ENCODE results near the gene ETNK1. TPM values are rescaled to one million over a fixed set of nuclear protein-coding genes. Genes with fewer than 3 reads are reported as not detected.
A peak's percentile ranks its signal among the peaks of the same experiment; 100 is the strongest.

The ETNK1 gene
- total and polyA plus RNA-seq, 2 donors (not counting 1 experiment from before 2014, with no cell fraction given): 19.0 to 56.1 TPM

GRCh38 chr12:22684140-22685118 lies 59.5 kb downstream of the ETNK1 start:
- H3K79me2 ChIP-seq (ENCODE audit: control insufficient read depth, insufficient read depth, low read length): no peaks in the 10 kb centered on the region
- no peak overlapping the region for H3K4me2 ChIP-seq (ENCODE audit: extremely low read depth, insufficient read depth, low read length)
- H3K27ac ChIP-seq (ENCODE audit: insufficient read depth, low read length): no peak overlapping the region
- no peaks in the 10 kb centered on the region for H3K4me1 ChIP-seq (ENCODE audit: control insufficient read depth, extremely low read depth, insufficient read depth, low read length)
- H3K9ac ChIP-seq (ENCODE audit: insufficient read depth, low read length): no peak overlapping the region
- H3K4me3 ChIP-seq (replicated peaks in 1 of 4; ENCODE audit: control extremely low read depth in 1 of 4, insufficient read depth in 1 of 4, low read depth in 3 of 4, low read length in 4 of 4): no peak overlapping the region
- no peaks in the 10 kb centered on the region for H3K9me3 ChIP-seq (ENCODE audit: control insufficient read depth, insufficient read depth, low read depth, low read length)
- no peaks in the 10 kb centered on the region for H3K36me3 ChIP-seq (ENCODE audit: control insufficient read depth, insufficient read depth, low read length)
- H4K20me1 ChIP-seq (ENCODE audit: control insufficient read depth, extremely low read depth, insufficient read depth, low read length): no peaks in the 10 kb centered on the region
- no peaks in the 10 kb centered on the region for H3K27me3 ChIP-seq (ENCODE audit: control insufficient read depth, insufficient read depth, low read length)
- TF ChIP-seq CTCF (conservative IDR thresholded peaks at IDR 0.05 in 1 of 2, IDR thresholded peaks at IDR 0.05 in 1 of 2; ENCODE audit: low read depth in 1 of 2, low read length in 2 of 2): peak; percentile 30 to 58
- TF ChIP-seq EZH2 (IDR thresholded peaks at IDR 0.05; ENCODE audit: low read length, missing control alignments): no peak
- DNase-seq (ENCODE audit: low read depth in 2 of 2): peak; percentile 41 to 70
- no peak overlapping the region for H2AFZ ChIP-seq (ENCODE audit: low read length)

GRCh38 chr12:22686193-22686592 lies 61.2 kb downstream of the ETNK1 start:
- Histone ChIP-seq H3K36me3 (ENCODE audit: control insufficient read depth, insufficient read depth, low read length) (no peaks in the 10 kb centered on the region), H3K9ac (ENCODE audit: insufficient read depth, low read length) (no peak overlapping the region), H3K4me2 (ENCODE audit: extremely low read depth, insufficient read depth, low read length) (no peak overlapping the region), H2AFZ (ENCODE audit: low read length) (no peak overlapping the region), H3K27me3 (ENCODE audit: control insufficient read depth, insufficient read depth, low read length) (no peaks in the 10 kb centered on the region), H3K9me3 (ENCODE audit: control insufficient read depth, insufficient read depth, low read depth, low read length) (no peaks in the 10 kb centered on the region), H3K27ac (ENCODE audit: insufficient read depth, low read length) (no peak overlapping the region), H3K4me3 (replicated peaks in 1 of 4; ENCODE audit: control extremely low read depth in 1 of 4, insufficient read depth in 1 of 4, low read depth in 3 of 4, low read length in 4 of 4) (no peak overlapping the region), H3K79me2 (ENCODE audit: control insufficient read depth, insufficient read depth, low read length) (no peaks in the 10 kb centered on the region), H3K4me1 (ENCODE audit: control insufficient read depth, extremely low read depth, insufficient read depth, low read length) (no peaks in the 10 kb centered on the region), H4K20me1 (ENCODE audit: control insufficient read depth, extremely low read depth, insufficient read depth, low read length) (no peaks in the 10 kb centered on the region)
- TF ChIP-seq CTCF (conservative IDR thresholded peaks at IDR 0.05 in 1 of 2, IDR thresholded peaks at IDR 0.05 in 1 of 2; ENCODE audit: low read depth in 1 of 2, low read length in 2 of 2) (no peak), EZH2 (IDR thresholded peaks at IDR 0.05; ENCODE audit: low read length, missing control alignments) (no peak)
- DNase-seq (ENCODE audit: low read depth in 2 of 2): no peak

GRCh38 chr12:22687361-22688076 lies 62.5 kb downstream of the ETNK1 start:
- no peaks in the 10 kb centered on the region for H3K36me3 ChIP-seq (ENCODE audit: control insufficient read depth, insufficient read depth, low read length)
- no peaks in the 10 kb centered on the region for H3K9me3 ChIP-seq (ENCODE audit: control insufficient read depth, insufficient read depth, low read depth, low read length)
- no peak overlapping the region for H3K4me2 ChIP-seq (ENCODE audit: extremely low read depth, insufficient read depth, low read length)
- TF ChIP-seq CTCF (conservative IDR thresholded peaks at IDR 0.05 in 1 of 2, IDR thresholded peaks at IDR 0.05 in 1 of 2; ENCODE audit: low read depth in 1 of 2, low read length in 2 of 2) (no peak), EZH2 (IDR thresholded peaks at IDR 0.05; ENCODE audit: low read length, missing control alignments) (no peak)
- H3K9ac ChIP-seq (ENCODE audit: insufficient read depth, low read length): no peak overlapping the region
- no peak overlapping the region for H3K4me3 ChIP-seq (replicated peaks in 1 of 4; ENCODE audit: control extremely low read depth in 1 of 4, insufficient read depth in 1 of 4, low read depth in 3 of 4, low read length in 4 of 4)
- H3K4me1 ChIP-seq (ENCODE audit: control insufficient read depth, extremely low read depth, insufficient read depth, low read length): no peaks in the 10 kb centered on the region
- no peaks in the 10 kb centered on the region for H3K79me2 ChIP-seq (ENCODE audit: control insufficient read depth, insufficient read depth, low read length)
- H3K27ac ChIP-seq (ENCODE audit: insufficient read depth, low read length): no peak overlapping the region
- peak; percentile 62 to 86 for DNase-seq (ENCODE audit: low read depth in 2 of 2)
- no peaks in the 10 kb centered on the region for H4K20me1 ChIP-seq (ENCODE audit: control insufficient read depth, extremely low read depth, insufficient read depth, low read length)
- H3K27me3 ChIP-seq (ENCODE audit: control insufficient read depth, insufficient read depth, low read length): no peaks in the 10 kb centered on the region
- H2AFZ ChIP-seq (ENCODE audit: low read length): no peak overlapping the region

All from fibroblast of lung (primary cell).